ENCODE results near the gene VPS26B. TPM values are rescaled to one million over a fixed set of nuclear protein-coding genes. Genes with fewer than 3 reads are reported as not detected.
"Not testable (repeated sequence)": the region's sequence is repeated elsewhere in the genome, so short reads cannot be mapped to it uniquely, and the experiment has no call there.

Gene VPS26B
- total RNA-seq, 1 donor from 2014 or later: 37.2 TPM

- H3K36me3 ChIP-seq: peaks cover 63% of the 10 kb centered on the region
- DNase-seq: no peak
- H3K4me3 ChIP-seq: no peak overlapping the region
- no peak for TF ChIP-seq CTCF (IDR thresholded peaks at IDR 0.05)
- intact Hi-C loops (cut with DNase I): no loop called here
- H3K4me1 ChIP-seq: peaks cover 25% of the 10 kb centered on the region
- no peaks in the 10 kb centered on the region for H3K9me3 ChIP-seq
- ATAC-seq: no peak
- no peak overlapping the region for H3K27ac ChIP-seq
- no peaks in the 10 kb centered on the region for H3K27me3 ChIP-seq
Observed at GRCh38 chr11:134250246-134250645, 25.8 kb downstream of the VPS26B start.

- intact Hi-C loops (cut with DNase I): no loop called here
- Histone ChIP-seq H3K36me3 (peaks cover 58% of the 10 kb centered on the region), H3K27ac (no peak overlapping the region), H3K4me1 (peaks cover 27% of the 10 kb centered on the region), H3K9me3 (no peaks in the 10 kb centered on the region), H3K27me3 (no peaks in the 10 kb centered on the region), H3K4me3 (no peak overlapping the region)
- no peak for DNase-seq
- ATAC-seq: no peak
- no peak for TF ChIP-seq CTCF (IDR thresholded peaks at IDR 0.05)
Observed at GRCh38 chr11:134250675-134251074, 26.2 kb downstream of the VPS26B start.

- Histone ChIP-seq H3K4me3 (peak overlapping the region; percentile 94), H3K36me3 (peaks cover 41% of the 10 kb centered on the region), H3K27me3 (no peaks in the 10 kb centered on the region), H3K4me1 (peaks cover 28% of the 10 kb centered on the region), H3K9me3 (no peaks in the 10 kb centered on the region), H3K27ac (peak overlapping the region; percentile 77)
- no peak for TF ChIP-seq CTCF (IDR thresholded peaks at IDR 0.05)
- no peak for DNase-seq
- peak; percentile 6 for ATAC-seq
- intact Hi-C loops (cut with DNase I): no loop called here
Observed at GRCh38 chr11:134252346-134253187, 28.1 kb downstream of the VPS26B start.

GRCh38 chr11:134253188-134253993 lies 28.9 kb downstream of the VPS26B start, which contains the start of the genes ACAD8 and THYN1:
ACAD8 (plus strand) TSS chr11:134253568; CDS start chr11:134253601, 33 bp downstream.
THYN1 (minus strand) TSS chr11:134253352; CDS start chr11:134252882, 470 bp downstream.
- intact Hi-C loops (cut with DNase I): no loop called here
- peaks cover 38% of the 10 kb centered on the region for H3K36me3 ChIP-seq
- peak; percentile 48 for TF ChIP-seq CTCF (IDR thresholded peaks at IDR 0.05)
- ATAC-seq: peak; percentile 100
- peaks cover 28% of the 10 kb centered on the region for H3K4me1 ChIP-seq
- peak within 1 kb of the TSS; percentile 94 for H3K4me3 ChIP-seq
- no peaks in the 10 kb centered on the region for H3K27me3 ChIP-seq
- DNase-seq: peak; percentile 98
- no peaks in the 10 kb centered on the region for H3K9me3 ChIP-seq
- H3K27ac ChIP-seq: peak within 1 kb of the TSS; percentile 83

- Histone ChIP-seq H3K4me1 (peaks cover 28% of the 10 kb centered on the region), H3K9me3 (no peaks in the 10 kb centered on the region), H3K36me3 (peaks cover 38% of the 10 kb centered on the region), H3K4me3 (peak overlapping the region; percentile 94), H3K27me3 (no peaks in the 10 kb centered on the region), H3K27ac (no peak overlapping the region)
- TF ChIP-seq CTCF (IDR thresholded peaks at IDR 0.05): no peak
- no peak for ATAC-seq
- intact Hi-C loops (cut with DNase I): no loop called here
- no peak for DNase-seq
Observed at GRCh38 chr11:134254433-134255183, 30.1 kb downstream of the VPS26B start.

- H3K27me3 ChIP-seq; H3K4me3 ChIP-seq; DNase-seq; intact Hi-C loops (cut with DNase I); ATAC-seq; H3K9me3 ChIP-seq; H3K27ac ChIP-seq: not testable (repeated sequence)
- Histone ChIP-seq H3K36me3 (peaks cover 38% of the 10 kb centered on the region), H3K4me1 (peaks cover 28% of the 10 kb centered on the region)
Observed at GRCh38 chr11:134255184-134255561, 30.7 kb downstream of the VPS26B start.
